ENCODE measurements around the gene SLC35G3. TPM values are rescaled to one million over a fixed set of nuclear protein-coding genes. Genes with fewer than 3 reads are reported as not detected.

SLC35G3 gene
- total and polyA plus RNA-seq, 2 of the 13 experiments (the other 11 are each of a cell fraction or from before 2014, with no cell fraction given) = not detected

GRCh38 chr17:35164716-35165115, 29.5 kb downstream of the SLC35G3 start:
- no peaks in the 10 kb centered on the region for H3K79me2 ChIP-seq (ENCODE audit: insufficient read depth, low read length)
- no peak for ATAC-seq
- no peaks in the 10 kb centered on the region for H3K4me1 ChIP-seq (ENCODE audit: insufficient read depth, low read length)
- intact Hi-C loops (cut with micrococcal nuclease; ENCODE audit: unreplicated experiment) (no loop called here), in situ Hi-C loops (cut with HindIII; ENCODE audit: extremely low pct_ligation_motif_present, low pct_unique_long_range_greater_than_20kb) (no loop called here)
- no peak for DNase-seq (ENCODE audit: low spot score)
- no peak overlapping the region for H3K4me3 ChIP-seq (replicated peaks in 1 of 3; ENCODE audit: insufficient read depth in 1 of 3, low read depth in 2 of 3, low read length in 3 of 3)
- POLR2A ChIA-PET = no interaction called here
- no peaks in the 10 kb centered on the region for H4K20me1 ChIP-seq (ENCODE audit: insufficient read depth, low read length)
- H3K27me3 ChIP-seq (ENCODE audit: control insufficient read depth in 1 of 2, insufficient read depth in 2 of 2, low read length in 2 of 2) = peaks cover 0 to 23% of the 10 kb centered on the region in 2 experiments; a peak in 3 of 5 replicates
- no peak for FAIRE-seq
- H3K9me3 ChIP-seq (ENCODE audit: low read length) = no peaks in the 10 kb centered on the region
- no peaks in the 10 kb centered on the region for H3K36me3 ChIP-seq (replicated peaks in 1 of 2; ENCODE audit: control insufficient read depth in 1 of 2, insufficient read depth in 2 of 2, low read length in 2 of 2)
- WGBS (ENCODE audit: low lambda C conversion rate) = 12% methylated on average over 5 of the region's 5 CpGs
- TF ChIP-seq, protein P1, sequence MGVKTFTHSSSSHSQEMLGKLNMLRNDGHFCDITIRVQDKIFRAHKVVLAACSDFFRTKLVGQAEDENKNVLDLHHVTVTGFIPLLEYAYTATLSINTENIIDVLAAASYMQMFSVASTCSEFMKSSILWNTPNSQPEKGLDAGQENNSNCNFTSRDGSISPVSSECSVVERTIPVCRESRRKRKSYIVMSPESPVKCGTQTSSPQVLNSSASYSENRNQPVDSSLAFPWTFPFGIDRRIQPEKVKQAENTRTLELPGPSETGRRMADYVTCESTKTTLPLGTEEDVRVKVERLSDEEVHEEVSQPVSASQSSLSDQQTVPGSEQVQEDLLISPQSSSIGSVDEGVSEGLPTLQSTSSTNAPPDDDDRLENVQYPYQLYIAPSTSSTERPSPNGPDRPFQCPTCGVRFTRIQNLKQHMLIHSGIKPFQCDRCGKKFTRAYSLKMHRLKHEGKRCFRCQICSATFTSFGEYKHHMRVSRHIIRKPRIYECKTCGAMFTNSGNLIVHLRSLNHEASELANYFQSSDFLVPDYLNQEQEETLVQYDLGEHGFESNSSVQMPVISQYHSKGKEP (CRISPR knock-in tag; IDR thresholded peaks at IDR 0.05) = no peak
- TF ChIP-seq GTF2F1 (IDR thresholded peaks at IDR 0.05; ENCODE audit: low read length) (no peak), KLF9 (CRISPR knock-in tag; IDR thresholded peaks at IDR 0.05; ENCODE audit: low read depth) (no peak), MAFK (conservative IDR thresholded peaks at IDR 0.05 in 1 of 2, IDR thresholded peaks at IDR 0.05 in 1 of 2; ENCODE audit: low read length in 2 of 2) (no peak), ZNF451 (CRISPR knock-in tag; IDR thresholded peaks at IDR 0.05) (no peak), ZNF772 (CRISPR knock-in tag; IDR thresholded peaks at IDR 0.05) (no peak), MBNL3 (CRISPR knock-in tag; conservative IDR thresholded peaks at IDR 0.05) (no peak), SAP130 (CRISPR knock-in tag; IDR thresholded peaks at IDR 0.05; ENCODE audit: low read depth) (no peak), ZNF737 (CRISPR knock-in tag; IDR thresholded peaks at IDR 0.05; ENCODE audit: borderline replicate concordance) (no peak), HNRNPL (IDR thresholded peaks at IDR 0.05; ENCODE audit: low read depth, low read length) (no peak), ZMYM4 (CRISPR knock-in tag; IDR thresholded peaks at IDR 0.05) (no peak), ELF3 (CRISPR knock-in tag; IDR thresholded peaks at IDR 0.05) (no peak), HNRNPK (IDR thresholded peaks at IDR 0.05; ENCODE audit: low read depth, low read length, poor library complexity, severe bottlenecking) (no peak)
- TF ChIP-seq, protein P2, sequence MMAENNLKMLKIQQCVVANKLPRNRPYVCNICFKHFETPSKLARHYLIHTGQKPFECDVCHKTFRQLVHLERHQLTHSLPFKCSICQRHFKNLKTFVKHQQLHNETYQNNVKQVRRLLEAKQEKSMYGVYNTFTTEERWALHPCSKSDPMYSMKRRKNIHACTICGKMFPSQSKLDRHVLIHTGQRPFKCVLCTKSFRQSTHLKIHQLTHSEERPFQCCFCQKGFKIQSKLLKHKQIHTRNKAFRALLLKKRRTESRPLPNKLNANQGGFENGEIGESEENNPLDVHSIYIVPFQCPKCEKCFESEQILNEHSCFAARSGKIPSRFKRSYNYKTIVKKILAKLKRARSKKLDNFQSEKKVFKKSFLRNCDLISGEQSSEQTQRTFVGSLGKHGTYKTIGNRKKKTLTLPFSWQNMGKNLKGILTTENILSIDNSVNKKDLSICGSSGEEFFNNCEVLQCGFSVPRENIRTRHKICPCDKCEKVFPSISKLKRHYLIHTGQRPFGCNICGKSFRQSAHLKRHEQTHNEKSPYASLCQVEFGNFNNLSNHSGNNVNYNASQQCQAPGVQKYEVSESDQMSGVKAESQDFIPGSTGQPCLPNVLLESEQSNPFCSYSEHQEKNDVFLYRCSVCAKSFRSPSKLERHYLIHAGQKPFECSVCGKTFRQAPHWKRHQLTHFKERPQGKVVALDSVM (CRISPR knock-in tag; IDR thresholded peaks at IDR 0.05) = no peak
- H3K27ac ChIP-seq (ENCODE audit: extremely low read length, insufficient read depth, low read length) = no peak overlapping the region
- H2AFZ ChIP-seq (ENCODE audit: low read length) = no peak overlapping the region
- no peak overlapping the region for H3K9ac ChIP-seq (ENCODE audit: insufficient read depth, low read depth, low read length)
- BruUV-seq (replicated peaks) = no TSS peak
- H3K4me2 ChIP-seq (ENCODE audit: low read depth, low read length) = no peak overlapping the region
- CTCF ChIA-PET (ENCODE audit: low intra/inter-chr PET ratio, low total read pairs) = no interaction called here
